Measurements from ENCODE around the gene CHID1. TPM values are rescaled to one million over a fixed set of nuclear protein-coding genes. Genes with fewer than 3 reads are reported as not detected.

Gene CHID1
- 72.9 TPM for total RNA-seq

GRCh38 chr11:910589-911030 lies at the start of gene CHID1:
TSS of gene CHID1 (minus strand) at chr11:910810. CDS start at chr11:904816, 5,994 bp downstream.
- peak within 1 kb of the TSS; percentile 91 for H3K4me3 ChIP-seq
- H3K27me3 ChIP-seq: no peaks in the 10 kb centered on the region
- intact Hi-C loops (cut with DNase I): no loop called here
- DNase-seq (ENCODE audit: extremely low spot score in 2 of 2): no peak
- TF ChIP-seq CTCF (IDR thresholded peaks at IDR 0.05) (no peak), POLR2A (IDR thresholded peaks at IDR 0.05) (peak in 1 of 2 donors; percentile 10), POLR2AphosphoS5 (IDR thresholded peaks at IDR 0.05; ENCODE audit: insufficient read depth in 1 of 2, low read depth in 1 of 2) (no peak)
- H3K27ac ChIP-seq: peak within 1 kb of the TSS; percentile 90
- H3K36me3 ChIP-seq: no peaks in the 10 kb centered on the region
- H3K9me3 ChIP-seq: no peaks in the 10 kb centered on the region
- peaks cover 29% of the 10 kb centered on the region for H3K4me1 ChIP-seq

GRCh38 chr11:959608-960007 lies 49.0 kb upstream of the CHID1 start:
- no peaks in the 10 kb centered on the region for H3K9me3 ChIP-seq
- no peak overlapping the region for H3K4me3 ChIP-seq
- peaks cover 0 to 24% of the 10 kb centered on the region in 2 donors for H3K36me3 ChIP-seq
- no peak for TF ChIP-seq POLR2A (IDR thresholded peaks at IDR 0.05)
- no peak for TF ChIP-seq POLR2AphosphoS5 (IDR thresholded peaks at IDR 0.05; ENCODE audit: insufficient read depth in 1 of 2, low read depth in 1 of 2)
- no peak for TF ChIP-seq CTCF (IDR thresholded peaks at IDR 0.05)
- no peak overlapping the region for H3K27ac ChIP-seq
- H3K27me3 ChIP-seq: no peaks in the 10 kb centered on the region
- peaks cover 47% of the 10 kb centered on the region for H3K4me1 ChIP-seq
- no peak for DNase-seq (ENCODE audit: extremely low spot score in 2 of 2)
- intact Hi-C loops (cut with DNase I): no loop called here

GRCh38 chr11:959027-959426 lies 48.4 kb upstream of the CHID1 start:
- Histone ChIP-seq H3K4me1 (peaks cover 52% of the 10 kb centered on the region), H3K36me3 (peaks cover 0 to 20% of the 10 kb centered on the region in 2 donors), H3K27ac (no peak overlapping the region), H3K27me3 (no peaks in the 10 kb centered on the region), H3K9me3 (no peaks in the 10 kb centered on the region), H3K4me3 (no peak overlapping the region)
- no peak for DNase-seq (ENCODE audit: extremely low spot score in 2 of 2)
- intact Hi-C loops (cut with DNase I): no loop called here
- no peak for TF ChIP-seq POLR2A (IDR thresholded peaks at IDR 0.05)
- no peak for TF ChIP-seq POLR2AphosphoS5 (IDR thresholded peaks at IDR 0.05; ENCODE audit: insufficient read depth in 1 of 2, low read depth in 1 of 2)
- TF ChIP-seq CTCF (IDR thresholded peaks at IDR 0.05): no peak

- Histone ChIP-seq H3K36me3 (peaks cover 0 to 12% of the 10 kb centered on the region in 2 donors), H3K9me3 (no peaks in the 10 kb centered on the region), H3K27ac (no peak overlapping the region), H3K4me1 (peaks cover 59% of the 10 kb centered on the region), H3K27me3 (no peaks in the 10 kb centered on the region), H3K4me3 (no peak overlapping the region)
- intact Hi-C loops (cut with DNase I): no loop called here
- TF ChIP-seq POLR2A (IDR thresholded peaks at IDR 0.05) (no peak), POLR2AphosphoS5 (IDR thresholded peaks at IDR 0.05; ENCODE audit: insufficient read depth in 1 of 2, low read depth in 1 of 2) (no peak), CTCF (IDR thresholded peaks at IDR 0.05) (no peak)
- DNase-seq (ENCODE audit: extremely low spot score in 2 of 2): no peak
Observed at GRCh38 chr11:958101-958500, 47.5 kb upstream of the CHID1 start.

- Histone ChIP-seq H3K27ac (no peak overlapping the region), H3K4me1 (peaks cover 59% of the 10 kb centered on the region), H3K36me3 (peaks cover 0 to 12% of the 10 kb centered on the region in 2 donors), H3K27me3 (no peaks in the 10 kb centered on the region), H3K4me3 (no peak overlapping the region), H3K9me3 (no peaks in the 10 kb centered on the region)
- intact Hi-C loops (cut with DNase I): no loop called here
- DNase-seq (ENCODE audit: extremely low spot score in 2 of 2): no peak
- no peak for TF ChIP-seq POLR2A (IDR thresholded peaks at IDR 0.05)
- no peak for TF ChIP-seq POLR2AphosphoS5 (IDR thresholded peaks at IDR 0.05; ENCODE audit: insufficient read depth in 1 of 2, low read depth in 1 of 2)
- no peak for TF ChIP-seq CTCF (IDR thresholded peaks at IDR 0.05)
Observed at GRCh38 chr11:957212-957920, 46.8 kb upstream of the CHID1 start.
